Heart left ventricle (tissue), 13 donors: Measurements from ENCODE around the gene SEZ6L.

Experiments used
- CTCF ChIP-seq, 12 donors: fragments of 200-600 bp; sonication (generic) in 4 of 12; IDR thresholded peaks; one replicate each; pipeline versions ENCODE4 v1.5.0 to v1.8.0; 2018 to 2022; ENCODE audit warnings: antibody characterized with exemption in 12 of 12, mild to moderate bottlenecking in 5 of 12
- POLR2A ChIP-seq, 2 donors: fragments of 450-650 bp; IDR thresholded peaks; one replicate each; pipeline ENCODE4 v1.6.1; 2017; ENCODE audit warnings: antibody characterized with exemption in 2 of 2, mild to moderate bottlenecking in 2 of 2, moderate library complexity in 2 of 2
- donor health status: ischemic (EF 13 %, LVEDD 7.1; RV severe dilation, severe dysfunction).
- donor health status: DM: no; HTN: yes; CAD: no.
- donor health status: DM: no; HTN: no; CAD: no.
- donor health status: ischemic (EF 25% LVEDD 6.9; RV normal size, moderate dysfunction).
- donor health status: ischemic (EF 25% LVEDD 5.7; RV mildly dilated, moderate dysfunction).
- donor health status: ischemic (EF 35%, LVEDD 5.7; RV mildly dilated, moderate dysfunction).
- donor health status: nonischemic (EF 11% LVEDD 7.7; RV severe dilation, severe dysfunction).
- donor health status: DM: yes; HTN: yes; CAD: no.
- donor health status: PGD.
- donor health status: ischemic (EF 29% LVEDD 5.4; RV normal size, mild dysfunction).
- donor health status: nonischemic (EF 23%, LVEDD 6.1; RV moderate dilation, normal function).

GRCh38 chr22:26127126-26127525 lies 42.1 kb upstream of the SEZ6L start:
- TF ChIP-seq CTCF (IDR thresholded peaks at IDR 0.05) (no peak), POLR2A (IDR thresholded peaks at IDR 0.05) (no peak)
